ENCODE data around the gene IFITM2. TPM values are rescaled to one million over a fixed set of nuclear protein-coding genes. Genes with fewer than 3 reads are reported as not detected.
A peak's percentile ranks its signal among the peaks of the same experiment; 100 is the strongest.

The IFITM2 gene
- total and polyA plus RNA-seq, 2 of the 13 experiments (the other 11 are each of a cell fraction or from before 2014, with no cell fraction given), result 13.8 to 267 TPM

DNA sequence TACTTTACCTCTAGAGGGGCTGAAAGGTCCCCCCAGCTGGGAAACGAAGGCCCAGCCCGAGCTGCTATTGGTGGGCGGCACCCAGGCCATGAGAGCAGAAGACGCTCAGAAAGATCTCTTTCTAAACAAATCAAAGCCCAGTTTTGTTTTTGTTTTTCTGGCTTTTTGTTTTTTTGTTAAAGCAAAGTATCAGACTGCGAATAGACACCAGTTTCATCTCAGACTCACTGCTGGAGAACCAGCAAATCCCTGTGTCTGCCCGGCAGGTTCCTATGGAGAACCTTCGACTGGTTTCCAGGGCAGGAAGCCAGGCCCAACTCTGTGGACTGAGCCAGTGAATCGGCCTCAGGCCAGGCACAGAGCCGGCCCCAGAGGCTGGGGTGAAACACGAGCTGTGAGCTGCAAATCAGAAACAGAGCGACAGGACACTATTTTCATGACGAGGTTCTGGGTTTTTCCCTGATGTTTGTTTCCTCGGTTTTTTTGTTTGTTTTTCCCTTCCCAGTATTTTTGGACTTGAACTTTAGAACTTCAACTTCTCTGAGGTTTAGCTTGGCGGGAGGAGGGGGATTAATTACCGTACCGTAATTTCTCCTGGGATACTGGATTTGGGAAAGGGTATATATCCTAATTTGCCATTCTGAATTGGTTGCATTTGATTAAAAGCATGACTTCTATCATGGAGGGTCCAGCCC is 45.7 kb downstream of the IFITM2 start (continued):
- TF ChIP-seq, protein P1, sequence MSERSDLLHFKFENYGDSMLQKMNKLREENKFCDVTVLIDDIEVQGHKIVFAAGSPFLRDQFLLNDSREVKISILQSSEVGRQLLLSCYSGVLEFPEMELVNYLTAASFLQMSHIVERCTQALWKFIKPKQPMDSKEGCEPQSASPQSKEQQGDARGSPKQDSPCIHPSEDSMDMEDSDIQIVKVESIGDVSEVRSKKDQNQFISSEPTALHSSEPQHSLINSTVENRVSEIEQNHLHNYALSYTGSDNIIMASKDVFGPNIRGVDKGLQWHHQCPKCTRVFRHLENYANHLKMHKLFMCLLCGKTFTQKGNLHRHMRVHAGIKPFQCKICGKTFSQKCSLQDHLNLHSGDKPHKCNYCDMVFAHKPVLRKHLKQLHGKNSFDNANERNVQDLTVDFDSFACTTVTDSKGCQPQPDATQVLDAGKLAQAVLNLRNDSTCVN (CRISPR knock-in tag; IDR thresholded peaks at IDR 0.05; ENCODE audit: borderline replicate concordance), result peak; percentile 56; the same call in 1 of the 2 replicates
- TF ChIP-seq, protein P2, sequence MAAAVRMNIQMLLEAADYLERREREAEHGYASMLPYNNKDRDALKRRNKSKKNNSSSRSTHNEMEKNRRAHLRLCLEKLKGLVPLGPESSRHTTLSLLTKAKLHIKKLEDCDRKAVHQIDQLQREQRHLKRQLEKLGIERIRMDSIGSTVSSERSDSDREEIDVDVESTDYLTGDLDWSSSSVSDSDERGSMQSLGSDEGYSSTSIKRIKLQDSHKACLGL (CRISPR knock-in tag; IDR thresholded peaks at IDR 0.05), result 0 out of 2 replicates have a peak, but pooled peaks have one; percentile 50
- peak; percentile 75 for TF ChIP-seq FOXA3 (CRISPR knock-in tag; IDR thresholded peaks at IDR 0.05)
- TF ChIP-seq, protein P3, sequence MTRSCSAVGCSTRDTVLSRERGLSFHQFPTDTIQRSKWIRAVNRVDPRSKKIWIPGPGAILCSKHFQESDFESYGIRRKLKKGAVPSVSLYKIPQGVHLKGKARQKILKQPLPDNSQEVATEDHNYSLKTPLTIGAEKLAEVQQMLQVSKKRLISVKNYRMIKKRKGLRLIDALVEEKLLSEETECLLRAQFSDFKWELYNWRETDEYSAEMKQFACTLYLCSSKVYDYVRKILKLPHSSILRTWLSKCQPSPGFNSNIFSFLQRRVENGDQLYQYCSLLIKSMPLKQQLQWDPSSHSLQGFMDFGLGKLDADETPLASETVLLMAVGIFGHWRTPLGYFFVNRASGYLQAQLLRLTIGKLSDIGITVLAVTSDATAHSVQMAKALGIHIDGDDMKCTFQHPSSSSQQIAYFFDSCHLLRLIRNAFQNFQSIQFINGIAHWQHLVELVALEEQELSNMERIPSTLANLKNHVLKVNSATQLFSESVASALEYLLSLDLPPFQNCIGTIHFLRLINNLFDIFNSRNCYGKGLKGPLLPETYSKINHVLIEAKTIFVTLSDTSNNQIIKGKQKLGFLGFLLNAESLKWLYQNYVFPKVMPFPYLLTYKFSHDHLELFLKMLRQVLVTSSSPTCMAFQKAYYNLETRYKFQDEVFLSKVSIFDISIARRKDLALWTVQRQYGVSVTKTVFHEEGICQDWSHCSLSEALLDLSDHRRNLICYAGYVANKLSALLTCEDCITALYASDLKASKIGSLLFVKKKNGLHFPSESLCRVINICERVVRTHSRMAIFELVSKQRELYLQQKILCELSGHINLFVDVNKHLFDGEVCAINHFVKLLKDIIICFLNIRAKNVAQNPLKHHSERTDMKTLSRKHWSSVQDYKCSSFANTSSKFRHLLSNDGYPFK (CRISPR knock-in tag; IDR thresholded peaks at IDR 0.05; ENCODE audit: borderline replicate concordance), result no peak; the same call in 1 of the 2 replicates
- no peak for TF ChIP-seq SIN3A (IDR thresholded peaks at IDR 0.05; ENCODE audit: borderline replicate concordance, low read depth, low read length)
- TF ChIP-seq, protein P4, sequence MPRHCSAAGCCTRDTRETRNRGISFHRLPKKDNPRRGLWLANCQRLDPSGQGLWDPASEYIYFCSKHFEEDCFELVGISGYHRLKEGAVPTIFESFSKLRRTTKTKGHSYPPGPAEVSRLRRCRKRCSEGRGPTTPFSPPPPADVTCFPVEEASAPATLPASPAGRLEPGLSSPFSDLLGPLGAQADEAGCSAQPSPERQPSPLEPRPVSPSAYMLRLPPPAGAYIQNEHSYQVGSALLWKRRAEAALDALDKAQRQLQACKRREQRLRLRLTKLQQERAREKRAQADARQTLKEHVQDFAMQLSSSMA (CRISPR knock-in tag; IDR thresholded peaks at IDR 0.05), result no peak
- TF ChIP-seq, protein P5, sequence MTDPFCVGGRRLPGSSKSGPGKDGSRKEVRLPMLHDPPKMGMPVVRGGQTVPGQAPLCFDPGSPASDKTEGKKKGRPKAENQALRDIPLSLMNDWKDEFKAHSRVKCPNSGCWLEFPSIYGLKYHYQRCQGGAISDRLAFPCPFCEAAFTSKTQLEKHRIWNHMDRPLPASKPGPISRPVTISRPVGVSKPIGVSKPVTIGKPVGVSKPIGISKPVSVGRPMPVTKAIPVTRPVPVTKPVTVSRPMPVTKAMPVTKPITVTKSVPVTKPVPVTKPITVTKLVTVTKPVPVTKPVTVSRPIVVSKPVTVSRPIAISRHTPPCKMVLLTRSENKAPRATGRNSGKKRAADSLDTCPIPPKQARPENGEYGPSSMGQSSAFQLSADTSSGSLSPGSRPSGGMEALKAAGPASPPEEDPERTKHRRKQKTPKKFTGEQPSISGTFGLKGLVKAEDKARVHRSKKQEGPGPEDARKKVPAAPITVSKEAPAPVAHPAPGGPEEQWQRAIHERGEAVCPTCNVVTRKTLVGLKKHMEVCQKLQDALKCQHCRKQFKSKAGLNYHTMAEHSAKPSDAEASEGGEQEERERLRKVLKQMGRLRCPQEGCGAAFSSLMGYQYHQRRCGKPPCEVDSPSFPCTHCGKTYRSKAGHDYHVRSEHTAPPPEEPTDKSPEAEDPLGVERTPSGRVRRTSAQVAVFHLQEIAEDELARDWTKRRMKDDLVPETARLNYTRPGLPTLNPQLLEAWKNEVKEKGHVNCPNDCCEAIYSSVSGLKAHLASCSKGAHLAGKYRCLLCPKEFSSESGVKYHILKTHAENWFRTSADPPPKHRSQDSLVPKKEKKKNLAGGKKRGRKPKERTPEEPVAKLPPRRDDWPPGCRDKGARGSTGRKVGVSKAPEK (CRISPR knock-in tag; IDR thresholded peaks at IDR 0.05; ENCODE audit: borderline replicate concordance), result no peak
- TF ChIP-seq ZFY (CRISPR knock-in tag; IDR thresholded peaks at IDR 0.05), result peak; percentile 93
- TF ChIP-seq, protein P6, sequence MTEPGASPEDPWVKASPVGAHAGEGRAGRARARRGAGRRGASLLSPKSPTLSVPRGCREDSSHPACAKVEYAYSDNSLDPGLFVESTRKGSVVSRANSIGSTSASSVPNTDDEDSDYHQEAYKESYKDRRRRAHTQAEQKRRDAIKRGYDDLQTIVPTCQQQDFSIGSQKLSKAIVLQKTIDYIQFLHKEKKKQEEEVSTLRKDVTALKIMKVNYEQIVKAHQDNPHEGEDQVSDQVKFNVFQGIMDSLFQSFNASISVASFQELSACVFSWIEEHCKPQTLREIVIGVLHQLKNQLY (CRISPR knock-in tag; IDR thresholded peaks at IDR 0.05), result peak; percentile 26; the same call in 1 of the 2 replicates
- TF ChIP-seq ZSCAN20 (CRISPR knock-in tag; IDR thresholded peaks at IDR 0.05; ENCODE audit: borderline replicate concordance), result no peak
- no peak for TF ChIP-seq EZH2 (conservative IDR thresholded peaks at IDR 0.05; ENCODE audit: low read depth, low read length)
- no peak for TF ChIP-seq ZNF567 (CRISPR knock-in tag; IDR thresholded peaks at IDR 0.05; ENCODE audit: borderline replicate concordance)
- TF ChIP-seq, protein P7, sequence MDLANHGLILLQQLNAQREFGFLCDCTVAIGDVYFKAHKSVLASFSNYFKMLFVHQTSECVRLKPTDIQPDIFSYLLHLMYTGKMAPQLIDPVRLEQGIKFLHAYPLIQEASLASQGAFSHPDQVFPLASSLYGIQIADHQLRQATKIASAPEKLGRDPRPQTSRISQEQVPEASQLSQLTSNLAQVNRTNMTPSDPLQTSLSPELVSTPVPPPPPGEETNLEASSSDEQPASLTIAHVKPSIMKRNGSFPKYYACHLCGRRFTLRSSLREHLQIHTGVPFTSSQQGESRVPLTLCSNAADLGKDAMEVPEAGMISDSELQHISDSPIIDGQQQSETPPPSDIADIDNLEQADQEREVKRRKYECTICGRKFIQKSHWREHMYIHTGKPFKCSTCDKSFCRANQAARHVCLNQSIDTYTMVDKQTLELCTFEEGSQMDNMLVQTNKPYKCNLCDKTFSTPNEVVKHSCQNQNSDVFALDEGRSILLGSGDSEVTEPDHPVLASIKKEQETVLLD (CRISPR knock-in tag; IDR thresholded peaks at IDR 0.05; ENCODE audit: low read depth), result peak; percentile 58; the same call in 1 of the 2 replicates
- no peak for TF ChIP-seq SMARCE1 (IDR thresholded peaks at IDR 0.05; ENCODE audit: borderline replicate concordance)
- no peak for TF ChIP-seq ATAD3A (CRISPR knock-in tag; IDR thresholded peaks at IDR 0.05)
- no peak for TF ChIP-seq BRD4 (CRISPR knock-in tag; IDR thresholded peaks at IDR 0.05)
- TF ChIP-seq STAG1 (CRISPR knock-in tag; IDR thresholded peaks at IDR 0.05), result 0 out of 2 replicates have a peak, but pooled peaks have one; percentile 16

Measured in HepG2 (cell line).